PFSK-1 (cell line): Measurements from ENCODE around the gene HAPLN3.

ENCODE experiments used
- FOXP2 ChIP-seq: optimal IDR thresholded peaks from 2 replicates; pipeline ENCODE3; 2011; ENCODE audit warnings: borderline replicate concordance, control low read depth, inconsistent platforms; ENCODE audit not compliant: insufficient read depth; ENCODE audit errors: extremely low read length, extremely low read depth
- POLR2AphosphoS5 ChIP-seq: IDR thresholded peaks from 2 replicates; pipeline ENCODE4 v1.6.1; 2012; ENCODE audit warnings: low read depth, mild to moderate bottlenecking, control low read depth, low read length, moderate library complexity
- SIN3A ChIP-seq: IDR thresholded peaks from 2 replicates; pipeline ENCODE4 v1.6.1; 2012; ENCODE audit warnings: mild to moderate bottlenecking, low read length, moderate library complexity, borderline replicate concordance; ENCODE audit not compliant: insufficient read depth
- TAF1 ChIP-seq: IDR thresholded peaks from 2 replicates; pipeline ENCODE4 v1.6.1; 2012; ENCODE audit warnings: low read length, control low read depth, borderline replicate concordance; ENCODE audit not compliant: insufficient read depth
- TF ChIP-seq, protein P1 (sequence below), 2 experiments: IDR thresholded peaks; 2 replicates each; pipeline versions ENCODE4 v1.6.1 to v1.8.0; 2011 to 2012; ENCODE audit warnings: low read depth in 2 of 2, low read length in 2 of 2, control low read depth in 1 of 2, inconsistent platforms in 1 of 2, mild to moderate bottlenecking in 1 of 2, moderate library complexity in 1 of 2; ENCODE audit not compliant: insufficient read depth in 1 of 2

HAPLN3 gene

DNA sequence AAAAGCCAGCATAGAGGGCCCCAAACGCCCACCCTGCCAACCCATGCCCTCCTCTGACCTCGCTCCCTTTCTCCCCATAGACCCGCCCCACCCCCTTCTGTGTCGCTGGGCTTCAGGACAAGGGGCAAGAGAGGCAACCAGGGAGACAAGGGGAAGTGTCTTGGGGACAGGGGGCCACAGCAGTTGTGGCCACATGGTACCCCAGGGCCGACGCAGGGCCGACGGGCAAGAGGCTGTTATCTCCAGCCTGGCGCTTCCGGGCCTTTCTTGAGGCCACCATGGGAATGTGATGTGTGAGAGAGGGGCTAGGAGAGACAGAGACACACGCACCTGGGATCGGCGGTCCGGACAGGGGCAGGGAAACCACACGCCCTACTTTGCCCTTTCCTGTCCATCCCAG lies 3.4 kb upstream of the HAPLN3 start:
- no peak for TF ChIP-seq POLR2AphosphoS5
- no peak for TF ChIP-seq TAF1
- no peak for TF ChIP-seq FOXP2
- no peak for TF ChIP-seq SIN3A
- TF ChIP-seq, protein P1, sequence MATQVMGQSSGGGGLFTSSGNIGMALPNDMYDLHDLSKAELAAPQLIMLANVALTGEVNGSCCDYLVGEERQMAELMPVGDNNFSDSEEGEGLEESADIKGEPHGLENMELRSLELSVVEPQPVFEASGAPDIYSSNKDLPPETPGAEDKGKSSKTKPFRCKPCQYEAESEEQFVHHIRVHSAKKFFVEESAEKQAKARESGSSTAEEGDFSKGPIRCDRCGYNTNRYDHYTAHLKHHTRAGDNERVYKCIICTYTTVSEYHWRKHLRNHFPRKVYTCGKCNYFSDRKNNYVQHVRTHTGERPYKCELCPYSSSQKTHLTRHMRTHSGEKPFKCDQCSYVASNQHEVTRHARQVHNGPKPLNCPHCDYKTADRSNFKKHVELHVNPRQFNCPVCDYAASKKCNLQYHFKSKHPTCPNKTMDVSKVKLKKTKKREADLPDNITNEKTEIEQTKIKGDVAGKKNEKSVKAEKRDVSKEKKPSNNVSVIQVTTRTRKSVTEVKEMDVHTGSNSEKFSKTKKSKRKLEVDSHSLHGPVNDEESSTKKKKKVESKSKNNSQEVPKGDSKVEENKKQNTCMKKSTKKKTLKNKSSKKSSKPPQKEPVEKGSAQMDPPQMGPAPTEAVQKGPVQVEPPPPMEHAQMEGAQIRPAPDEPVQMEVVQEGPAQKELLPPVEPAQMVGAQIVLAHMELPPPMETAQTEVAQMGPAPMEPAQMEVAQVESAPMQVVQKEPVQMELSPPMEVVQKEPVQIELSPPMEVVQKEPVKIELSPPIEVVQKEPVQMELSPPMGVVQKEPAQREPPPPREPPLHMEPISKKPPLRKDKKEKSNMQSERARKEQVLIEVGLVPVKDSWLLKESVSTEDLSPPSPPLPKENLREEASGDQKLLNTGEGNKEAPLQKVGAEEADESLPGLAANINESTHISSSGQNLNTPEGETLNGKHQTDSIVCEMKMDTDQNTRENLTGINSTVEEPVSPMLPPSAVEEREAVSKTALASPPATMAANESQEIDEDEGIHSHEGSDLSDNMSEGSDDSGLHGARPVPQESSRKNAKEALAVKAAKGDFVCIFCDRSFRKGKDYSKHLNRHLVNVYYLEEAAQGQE (IDR thresholded peaks at IDR 0.05; ENCODE audit: insufficient read depth in 1 of 2, low read depth in 2 of 2, low read length in 2 of 2): no peak

DNA sequence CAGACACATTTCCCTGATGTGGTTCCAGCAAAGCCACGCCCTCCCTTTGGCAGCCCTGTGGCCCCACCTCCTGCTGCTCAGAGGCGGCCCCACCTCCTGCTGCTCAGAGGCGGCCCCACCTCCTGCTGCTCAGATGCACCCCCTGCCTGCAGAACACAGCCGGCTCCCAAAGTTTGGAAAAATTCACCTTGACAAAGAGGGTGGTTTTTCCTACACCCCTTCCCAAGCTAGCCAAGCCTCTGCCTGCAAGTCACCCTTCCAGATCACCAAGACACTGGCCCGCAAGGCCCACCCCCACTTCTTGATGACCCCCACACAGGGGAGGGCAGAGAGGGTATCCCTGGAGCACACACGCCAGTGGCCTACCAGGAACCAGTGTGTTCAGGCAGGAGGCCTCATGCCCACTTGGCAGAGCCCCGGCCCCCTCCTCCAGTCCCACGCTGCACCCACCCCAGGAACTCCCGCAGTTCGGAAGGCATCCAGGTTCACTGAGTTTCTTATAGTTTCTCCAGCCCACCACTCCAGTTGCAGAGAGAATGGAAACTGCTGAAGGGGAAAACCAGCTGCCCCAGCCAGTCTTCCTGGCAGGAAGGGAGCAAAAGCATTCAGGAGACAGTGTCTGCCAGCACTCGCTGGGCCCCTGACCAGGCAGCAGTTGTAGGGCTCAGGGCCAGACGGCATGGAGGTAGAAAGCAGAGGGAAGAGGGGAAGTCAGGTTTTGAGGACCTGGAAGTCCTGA lies 2.3 kb upstream of the HAPLN3 start:
- TF ChIP-seq TAF1 (no peak), FOXP2 (no peak), POLR2AphosphoS5 (no peak), SIN3A (no peak)
- TF ChIP-seq, protein P1 (IDR thresholded peaks at IDR 0.05; ENCODE audit: insufficient read depth in 1 of 2, low read depth in 2 of 2, low read length in 2 of 2): no peak

DNA sequence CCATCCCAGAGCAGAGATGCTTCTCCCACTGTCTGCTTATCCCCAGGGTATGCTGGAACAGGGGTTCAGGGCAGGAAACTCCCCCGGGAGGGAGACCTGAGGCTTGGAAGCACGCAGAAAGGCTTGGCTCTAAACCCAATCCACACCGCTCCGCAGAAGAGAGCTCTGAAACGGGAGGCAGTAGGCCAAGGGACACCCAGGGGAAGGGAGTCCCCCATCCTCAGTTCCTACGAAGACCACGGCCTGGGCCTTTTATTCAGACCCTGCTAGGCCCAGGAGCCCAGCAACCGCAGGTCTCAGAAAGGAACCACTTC lies 1.8 kb upstream of the HAPLN3 start:
- TF ChIP-seq, protein P1 (IDR thresholded peaks at IDR 0.05; ENCODE audit: insufficient read depth in 1 of 2, low read depth in 2 of 2, low read length in 2 of 2): no peak
- no peak for TF ChIP-seq FOXP2

DNA sequence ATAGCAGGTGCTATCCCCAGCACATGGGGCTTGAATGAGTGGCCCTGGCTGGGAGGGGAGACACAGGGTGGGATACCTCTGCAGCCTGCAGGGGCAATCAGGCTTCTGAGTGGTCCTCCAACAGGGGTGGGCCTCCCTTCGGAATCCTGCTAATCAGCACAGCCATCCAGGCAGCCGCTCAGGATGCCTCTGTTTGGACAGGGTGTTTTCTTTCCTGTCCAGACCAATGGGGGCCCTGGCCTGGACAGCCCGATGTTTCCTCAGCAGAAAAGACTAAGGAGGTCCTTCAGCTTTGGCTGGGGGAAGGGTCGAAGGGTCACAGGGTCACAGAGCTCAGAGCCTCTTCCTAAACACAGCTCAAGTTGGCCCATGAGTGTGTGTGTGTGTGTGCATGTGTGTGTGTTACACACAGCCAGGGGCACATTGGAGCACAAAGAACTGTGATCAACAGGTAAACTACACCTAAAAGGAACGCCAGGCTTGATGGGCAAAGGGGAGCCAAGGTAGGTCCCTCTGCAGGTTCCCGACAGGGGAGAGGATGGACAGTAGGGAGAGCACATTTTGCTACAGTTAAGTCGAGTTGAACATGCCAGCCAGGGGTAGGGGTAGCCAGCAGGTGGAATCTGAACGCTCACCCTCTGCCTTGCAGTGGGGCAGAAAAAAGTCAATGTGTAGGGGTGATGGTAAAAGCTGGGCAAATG lies 1.1 kb upstream of the HAPLN3 start:
- TF ChIP-seq, protein P1 (IDR thresholded peaks at IDR 0.05; ENCODE audit: insufficient read depth in 1 of 2, low read depth in 2 of 2, low read length in 2 of 2): no peak
- no peak for TF ChIP-seq TAF1
- no peak for TF ChIP-seq SIN3A
- no peak for TF ChIP-seq FOXP2
- no peak for TF ChIP-seq POLR2AphosphoS5

GRCh38 chr15:88894348-88894818 lies 961 bp downstream of the HAPLN3 start:
- no peak for TF ChIP-seq TAF1
- no peak for TF ChIP-seq FOXP2
- TF ChIP-seq SIN3A: no peak
- no peak for TF ChIP-seq POLR2AphosphoS5
- TF ChIP-seq, protein P1 (IDR thresholded peaks at IDR 0.05; ENCODE audit: insufficient read depth in 1 of 2, low read depth in 2 of 2, low read length in 2 of 2): no peak
